ENCODE measurements around the gene SNX5.

DNA sequence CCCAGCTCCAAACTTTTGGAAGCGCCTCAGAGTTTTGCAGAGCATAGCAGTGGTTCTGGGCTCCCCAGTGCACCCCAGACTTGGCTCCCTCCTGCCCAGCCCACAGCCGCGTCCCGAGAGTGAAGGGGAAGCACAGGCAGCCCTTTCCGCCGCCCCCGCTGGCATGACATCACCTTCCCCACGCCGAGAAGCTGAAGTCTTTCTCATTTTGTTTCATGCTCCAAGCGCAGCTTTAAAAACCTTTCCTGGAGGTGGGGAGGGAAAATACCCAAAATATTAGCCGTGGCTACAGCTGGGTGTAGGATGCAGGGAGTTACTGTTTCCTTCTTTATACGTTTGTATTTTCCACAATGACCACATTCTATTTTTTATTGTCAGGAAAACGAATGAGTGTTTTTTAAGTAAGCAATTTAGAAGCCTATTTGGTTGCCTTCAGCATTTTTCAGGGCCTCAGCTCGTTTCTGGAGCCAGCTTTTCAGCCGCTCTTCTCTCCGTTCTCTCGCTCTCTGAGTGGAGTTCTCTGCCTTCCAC is 72.9 kb downstream of the SNX5 start:
- no peak for TF ChIP-seq POLR2A (IDR thresholded peaks at IDR 0.05)
- TF ChIP-seq, protein P1, sequence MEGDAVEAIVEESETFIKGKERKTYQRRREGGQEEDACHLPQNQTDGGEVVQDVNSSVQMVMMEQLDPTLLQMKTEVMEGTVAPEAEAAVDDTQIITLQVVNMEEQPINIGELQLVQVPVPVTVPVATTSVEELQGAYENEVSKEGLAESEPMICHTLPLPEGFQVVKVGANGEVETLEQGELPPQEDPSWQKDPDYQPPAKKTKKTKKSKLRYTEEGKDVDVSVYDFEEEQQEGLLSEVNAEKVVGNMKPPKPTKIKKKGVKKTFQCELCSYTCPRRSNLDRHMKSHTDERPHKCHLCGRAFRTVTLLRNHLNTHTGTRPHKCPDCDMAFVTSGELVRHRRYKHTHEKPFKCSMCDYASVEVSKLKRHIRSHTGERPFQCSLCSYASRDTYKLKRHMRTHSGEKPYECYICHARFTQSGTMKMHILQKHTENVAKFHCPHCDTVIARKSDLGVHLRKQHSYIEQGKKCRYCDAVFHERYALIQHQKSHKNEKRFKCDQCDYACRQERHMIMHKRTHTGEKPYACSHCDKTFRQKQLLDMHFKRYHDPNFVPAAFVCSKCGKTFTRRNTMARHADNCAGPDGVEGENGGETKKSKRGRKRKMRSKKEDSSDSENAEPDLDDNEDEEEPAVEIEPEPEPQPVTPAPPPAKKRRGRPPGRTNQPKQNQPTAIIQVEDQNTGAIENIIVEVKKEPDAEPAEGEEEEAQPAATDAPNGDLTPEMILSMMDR (IDR thresholded peaks at IDR 0.05): no peak
